Activated CD8-positive, alpha-beta T cell treated with anti-CD3 and anti-CD28 coated beads for 36 hours (primary cell): ENCODE data around the gene FADS6. TPM values are rescaled to one million over a fixed set of nuclear protein-coding genes. Genes with fewer than 3 reads are reported as not detected.

Source experiments
- ATAC-seq: fragments of 200-7000 bp; cut with Tn5 transposase; one replicate; pipeline ENCODE4 v1.10.0; 2021; ENCODE audit warnings: mild to moderate bottlenecking, moderate library complexity
- CTCF ChIA-PET: fragments of 350-600 bp; sonication (Branson Sonifier 250); formaldehyde crosslinking; loops from one replicate; lab custom pipeline; 2021; ENCODE audit warnings: antibody characterized with exemption; lab: Charles Lee
- POLR2A ChIA-PET: fragments of 350-600 bp; sonication (Branson Sonifier 250); formaldehyde crosslinking; loops from one replicate; lab custom pipeline; 2021; ENCODE audit warnings: antibody characterized with exemption; lab: Charles Lee
- DNase-seq: peaks from one replicate; pipeline ENCODE4 v3.0.0-alpha.2; 2020
- H3K27ac Mint-ChIP-seq: one replicate; pipeline ENCODE4 v1.8.0; 2021; ENCODE audit warnings: mild to moderate bottlenecking, mixed read lengths
- H3K27me3 Mint-ChIP-seq: one replicate; pipeline ENCODE4 v1.8.0; 2021; ENCODE audit warnings: mixed read lengths
- H3K36me3 Mint-ChIP-seq: one replicate; pipeline ENCODE4 v1.8.0; 2021; ENCODE audit warnings: low read depth, mixed read lengths
- H3K4me1 Mint-ChIP-seq: one replicate; pipeline ENCODE4 v1.8.0; 2021; ENCODE audit warnings: low read depth, mixed read lengths
- H3K4me3 Mint-ChIP-seq: one replicate; pipeline ENCODE4 v1.8.0; 2021; ENCODE audit warnings: mild to moderate bottlenecking, moderate library complexity, mixed read lengths
- H3K9me3 Mint-ChIP-seq: one replicate; pipeline ENCODE4 v1.8.0; 2021; ENCODE audit warnings: mixed read lengths
- CTCF ChIP-seq: fragments of 200-600 bp; IDR thresholded peaks from one replicate; pipeline ENCODE4 v1.8.0; 2022; ENCODE audit warnings: antibody characterized with exemption, mild to moderate bottlenecking
- intact Hi-C: fragments of 100-400 bp; cut with micrococcal nuclease; formaldehyde crosslinking; loops from one replicate; pipeline ENCODE4 v1.10.0; 2022
- total RNA-seq, 2 experiments: library from RNA; stranded (reverse); gene quantifications; one replicate each; pipeline ENCODE4 v1.2.3, GENCODE V29; 2021

The FADS6 gene
- total RNA-seq, 2 experiments from 2014 or later: not detected

GRCh38 chr17:74873874-74874614 is 19.4 kb downstream of the FADS6 start:
- no peak for TF ChIP-seq CTCF
- Mint-ChIP-seq H3K27me3 (no peaks in the 10 kb centered on the region), H3K4me1 (peaks cover 15% of the 10 kb centered on the region), H3K4me3 (peak overlapping the region; percentile 75), H3K36me3 (no peaks in the 10 kb centered on the region), H3K27ac (peak overlapping the region; percentile 94), H3K9me3 (no peaks in the 10 kb centered on the region)
- POLR2A ChIA-PET: interaction anchor here (0.8 to 2.6 kb wide), 11 partner anchors 9 to 135 kb away, joined by 3 to 11 read pairs (median 5); partner anchors contain the start of genes FADS6, GRIN2C and HID1
- DNase-seq: no peak
- CTCF ChIA-PET: interaction anchor here (1.0 to 13.9 kb wide), 8 partner anchors 12 to 137 kb away, joined by 3 to 139 read pairs (median 7); partner anchors contain the start of genes GRIN2C and RAB37
- intact Hi-C loops: no loop called here
- no peak for ATAC-seq

- H3K27me3 Mint-ChIP-seq: no peaks in the 10 kb centered on the region
- intact Hi-C loops: no loop called here
- TF ChIP-seq CTCF: no peak
- ChIA-PET CTCF (interaction anchor here (0.7 to 13.9 kb wide), 8 partner anchors 11 to 298 kb away, joined by 3 to 139 read pairs (median 4); partner anchors contain the start of genes GRIN2C and RAB37), POLR2A (interaction anchor here (0.7 to 2.6 kb wide), 15 partner anchors 9 to 162 kb away, joined by 3 to 11 read pairs (median 5); partner anchors contain the start of genes FADS6, HID1, OTOP2 and RAB37)
- peak overlapping the region; percentile 75 for H3K4me3 Mint-ChIP-seq
- DNase-seq (peak; percentile 100), ATAC-seq (peak; percentile 95)
- H3K36me3 Mint-ChIP-seq: no peaks in the 10 kb centered on the region
- peaks cover 15% of the 10 kb centered on the region for H3K4me1 Mint-ChIP-seq
- H3K9me3 Mint-ChIP-seq: no peaks in the 10 kb centered on the region
- peak overlapping the region; percentile 94 for H3K27ac Mint-ChIP-seq
These were observed 20.2 kb downstream of the FADS6 start for GRCh38 chr17:74873037-74873873.

GRCh38 chr17:74872313-74873036 is 21.0 kb downstream of the FADS6 start, which contains the start of gene FDXR:
TSS of gene FDXR (minus strand) at chr17:74872994. CDS start at chr17:74872944, 50 bp downstream.
- no peaks in the 10 kb centered on the region for H3K36me3 Mint-ChIP-seq
- ChIA-PET CTCF (interaction anchor here (0.7 to 13.9 kb wide), 9 partner anchors 10 to 299 kb away, joined by 3 to 139 read pairs (median 4); partner anchors contain the start of genes GRIN2C and RAB37), POLR2A (interaction anchor here (0.7 to 2.6 kb wide), 13 partner anchors 8 to 163 kb away, joined by 3 to 11 read pairs (median 5); partner anchors contain the start of genes OTOP2 and RAB37)
- H3K4me1 Mint-ChIP-seq: peaks cover 15% of the 10 kb centered on the region
- ATAC-seq (peak; percentile 2), DNase-seq (no peak)
- intact Hi-C loops: no loop called here
- no peak for TF ChIP-seq CTCF
- no peaks in the 10 kb centered on the region for H3K9me3 Mint-ChIP-seq
- peak within 1 kb of the TSS; percentile 75 for H3K4me3 Mint-ChIP-seq
- H3K27ac Mint-ChIP-seq: peak within 1 kb of the TSS; percentile 94
- H3K27me3 Mint-ChIP-seq: no peaks in the 10 kb centered on the region

- H3K27ac Mint-ChIP-seq: no peak overlapping the region
- peak overlapping the region; percentile 75 for H3K4me3 Mint-ChIP-seq
- ChIA-PET CTCF (interaction anchor here (1.1 to 13.9 kb wide), 3 partner anchors 10 to 80 kb away, joined by 3 to 139 read pairs (median 11); partner anchors contain the start of gene GRIN2C), POLR2A (interaction anchor here (0.7 kb wide), 1 partner anchor 9 kb away, joined by 3 read pairs; no protein-coding TSS in a partner anchor)
- H3K9me3 Mint-ChIP-seq: no peaks in the 10 kb centered on the region
- no peak for ATAC-seq
- no peak for TF ChIP-seq CTCF
- H3K4me1 Mint-ChIP-seq: peaks cover 15% of the 10 kb centered on the region
- DNase-seq: no peak
- H3K27me3 Mint-ChIP-seq: no peaks in the 10 kb centered on the region
- intact Hi-C loops: no loop called here
- no peaks in the 10 kb centered on the region for H3K36me3 Mint-ChIP-seq
These were observed 21.9 kb downstream of the FADS6 start for GRCh38 chr17:74871356-74872076.
